Suprapubic skin (tissue), 4 donors: ENCODE data around the gene GALNT9. TPM values are rescaled to one million over a fixed set of nuclear protein-coding genes. Genes with fewer than 3 reads are reported as not detected.

Experiments
- DNase-seq, 2 donors: peaks; one replicate each; pipeline ENCODE4 v3.0.0-alpha.2; 2019; ENCODE audit warnings: low spot score in 2 of 2
- H3K27ac ChIP-seq: fragments of 200-600 bp; sonication (generic); one replicate; pipeline ENCODE4 v1.5.1; 2019
- H3K27me3 ChIP-seq: fragments of 200-600 bp; sonication (generic); one replicate; pipeline ENCODE4 v1.5.1; 2019
- H3K36me3 ChIP-seq: fragments of 200-600 bp; sonication (generic); one replicate; pipeline ENCODE4 v1.5.1; 2019
- H3K4me1 ChIP-seq: fragments of 200-600 bp; sonication (generic); one replicate; pipeline ENCODE4 v1.5.1; 2019
- H3K4me3 ChIP-seq: fragments of 200-600 bp; sonication (generic); one replicate; pipeline ENCODE4 v1.5.1; 2019; ENCODE audit warnings: mild to moderate bottlenecking
- H3K9me3 ChIP-seq: fragments of 200-600 bp; sonication (generic); one replicate; pipeline ENCODE4 v1.5.1; 2019
- EP300 ChIP-seq: sonication (generic); formaldehyde crosslinking; IDR thresholded peaks from one replicate; pipeline ENCODE4 v1.6.1; 2017; ENCODE audit warnings: antibody characterized with exemption
- POLR2A ChIP-seq, 2 donors: fragments of 450-650 bp; IDR thresholded peaks; one replicate each; pipeline ENCODE4 v1.6.1; 2017; ENCODE audit warnings: antibody characterized with exemption in 2 of 2, mild to moderate bottlenecking in 2 of 2, moderate library complexity in 2 of 2
- POLR2AphosphoS5 ChIP-seq, 3 donors: sonication (generic); formaldehyde crosslinking; IDR thresholded peaks; one replicate each; pipeline ENCODE4 v1.6.1; 2017; ENCODE audit warnings: antibody characterized with exemption in 3 of 3
- WGBS: methylation state at CpG from one replicate; pipeline ENCODE4 v1.1.5; 2018; 5-methylcytosine and 5-hydroxymethylcytosine counted together
- total RNA-seq, 4 donors: library from RNA; depleted of rRNA; stranded (reverse); fragments of >200 nt; gene quantifications; one replicate each; pipeline ENCODE4 v1.1.0, GENCODE V29; 2016
- TF ChIP-seq, protein P1 (sequence below), 2 donors: fragments of 200-600 bp in 1 of 2; fragments of 450-650 bp in 1 of 2; sonication (generic) in 1 of 2; IDR thresholded peaks; one replicate each; pipeline ENCODE4 v1.5.1; 2016 to 2019; ENCODE audit warnings: antibody characterized with exemption in 2 of 2, mild to moderate bottlenecking in 1 of 2, moderate library complexity in 1 of 2

Gene GALNT9
- total RNA-seq, 4 donors from 2014 or later: not detected

DNA sequence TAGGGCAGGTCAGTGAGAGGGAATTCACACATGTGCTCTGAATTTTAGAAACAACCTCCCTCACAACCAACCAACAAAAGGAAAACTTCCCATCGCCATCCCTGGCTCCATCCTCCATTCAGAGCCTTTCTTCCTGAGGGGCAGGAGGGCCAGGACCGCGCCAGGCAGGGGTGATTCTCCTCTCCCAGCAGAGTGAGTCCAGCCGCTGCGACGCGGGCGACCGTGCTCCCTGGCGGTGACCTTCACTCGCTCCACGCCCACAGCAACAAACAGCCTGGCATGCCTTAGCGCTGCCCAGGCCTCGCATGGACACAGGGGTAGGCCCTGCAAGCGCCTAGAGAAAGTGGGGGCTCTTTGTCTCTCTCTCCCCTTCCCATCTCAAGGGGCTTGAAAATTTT, 3.7 kb downstream of the GALNT9 start:
- TF ChIP-seq POLR2AphosphoS5 (IDR thresholded peaks at IDR 0.05): no peak
- TF ChIP-seq POLR2A (IDR thresholded peaks at IDR 0.05): no peak
- no peak for TF ChIP-seq EP300
- TF ChIP-seq, protein P1, sequence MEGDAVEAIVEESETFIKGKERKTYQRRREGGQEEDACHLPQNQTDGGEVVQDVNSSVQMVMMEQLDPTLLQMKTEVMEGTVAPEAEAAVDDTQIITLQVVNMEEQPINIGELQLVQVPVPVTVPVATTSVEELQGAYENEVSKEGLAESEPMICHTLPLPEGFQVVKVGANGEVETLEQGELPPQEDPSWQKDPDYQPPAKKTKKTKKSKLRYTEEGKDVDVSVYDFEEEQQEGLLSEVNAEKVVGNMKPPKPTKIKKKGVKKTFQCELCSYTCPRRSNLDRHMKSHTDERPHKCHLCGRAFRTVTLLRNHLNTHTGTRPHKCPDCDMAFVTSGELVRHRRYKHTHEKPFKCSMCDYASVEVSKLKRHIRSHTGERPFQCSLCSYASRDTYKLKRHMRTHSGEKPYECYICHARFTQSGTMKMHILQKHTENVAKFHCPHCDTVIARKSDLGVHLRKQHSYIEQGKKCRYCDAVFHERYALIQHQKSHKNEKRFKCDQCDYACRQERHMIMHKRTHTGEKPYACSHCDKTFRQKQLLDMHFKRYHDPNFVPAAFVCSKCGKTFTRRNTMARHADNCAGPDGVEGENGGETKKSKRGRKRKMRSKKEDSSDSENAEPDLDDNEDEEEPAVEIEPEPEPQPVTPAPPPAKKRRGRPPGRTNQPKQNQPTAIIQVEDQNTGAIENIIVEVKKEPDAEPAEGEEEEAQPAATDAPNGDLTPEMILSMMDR (IDR thresholded peaks at IDR 0.05): no peak
- Histone ChIP-seq H3K4me1 (peaks cover 32% of the 10 kb centered on the region), H3K27me3 (peaks cover 100% of the 10 kb centered on the region), H3K9me3 (no peaks in the 10 kb centered on the region), H3K4me3 (no peak overlapping the region), H3K36me3 (no peaks in the 10 kb centered on the region), H3K27ac (no peak overlapping the region)
- DNase-seq: no peak
- WGBS: 89% methylated on average over 15 of the region's 15 CpGs

DNA sequence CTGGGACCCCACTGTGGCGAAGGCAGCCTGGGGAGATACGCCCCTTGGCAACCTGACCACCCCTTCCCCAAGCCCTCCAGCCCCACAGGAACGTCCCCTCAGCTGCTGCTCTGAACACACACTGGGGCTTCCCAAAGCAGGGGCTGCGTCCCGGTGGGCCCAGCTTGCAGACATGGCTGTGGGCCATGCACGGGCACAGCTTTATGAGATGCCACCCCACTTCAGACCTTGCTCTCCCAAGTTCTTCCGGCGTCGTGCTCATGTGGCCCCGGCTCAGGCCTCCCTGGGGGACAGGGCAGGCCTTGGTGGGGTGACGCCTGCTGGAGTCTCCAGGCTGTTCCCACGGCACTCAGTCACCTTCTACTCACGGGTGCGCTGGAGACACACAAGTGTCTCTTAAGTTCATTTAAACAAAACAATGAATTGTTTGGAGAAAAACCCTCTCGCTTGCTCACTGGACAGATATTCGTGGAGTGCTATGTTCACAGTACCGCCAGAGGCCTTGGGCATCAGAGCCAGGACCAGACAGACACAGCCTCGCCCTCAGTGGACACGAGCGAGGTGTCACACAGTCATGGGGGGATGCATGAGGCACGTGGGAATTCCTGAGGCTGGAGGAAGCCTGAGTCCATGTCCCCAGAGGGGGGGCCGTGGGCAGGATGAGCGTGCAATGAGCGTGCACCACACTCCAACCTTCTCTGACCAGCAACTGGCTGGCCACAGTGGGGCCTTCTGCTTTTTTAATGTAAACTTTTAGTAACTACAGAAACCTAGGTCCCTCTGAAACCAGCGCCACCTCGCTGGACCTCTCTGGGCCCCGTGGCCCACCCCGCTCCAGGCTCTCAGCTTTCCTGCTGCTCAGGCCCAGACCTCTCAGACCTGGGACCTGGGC, 4.3 kb downstream of the GALNT9 start:
- Histone ChIP-seq H3K4me3 (no peak overlapping the region), H3K9me3 (no peaks in the 10 kb centered on the region), H3K36me3 (no peaks in the 10 kb centered on the region), H3K27me3 (peaks cover 100% of the 10 kb centered on the region), H3K4me1 (peaks cover 32% of the 10 kb centered on the region), H3K27ac (no peak overlapping the region)
- TF ChIP-seq EP300 (no peak), POLR2A (IDR thresholded peaks at IDR 0.05) (no peak), POLR2AphosphoS5 (IDR thresholded peaks at IDR 0.05) (no peak)
- TF ChIP-seq, protein P1 (IDR thresholded peaks at IDR 0.05): no peak
- 93% methylated on average over 20 of the region's 28 CpGs for WGBS
- DNase-seq: no peak

DNA sequence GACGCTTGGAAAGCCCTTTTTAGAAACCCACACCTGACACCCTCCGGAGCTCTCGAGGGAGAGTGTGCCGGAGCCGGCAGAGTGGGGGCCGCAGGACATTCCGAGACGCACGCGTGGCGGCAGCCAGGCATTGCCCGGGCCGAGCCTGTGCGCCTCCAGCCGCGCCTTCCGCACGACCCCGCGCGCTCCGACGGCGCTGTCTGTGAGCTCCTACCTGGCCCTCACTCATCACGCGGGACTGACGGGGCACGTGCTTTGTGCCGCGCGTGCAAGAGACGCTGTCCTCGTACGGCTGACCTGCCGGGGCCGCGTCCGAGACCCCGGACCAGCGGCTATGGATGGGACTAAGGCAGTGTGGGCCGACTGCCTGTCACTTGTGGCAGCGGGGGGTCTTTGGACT, 5.2 kb downstream of the GALNT9 start:
- Histone ChIP-seq H3K36me3 (no peaks in the 10 kb centered on the region), H3K4me1 (peaks cover 28% of the 10 kb centered on the region), H3K9me3 (no peaks in the 10 kb centered on the region), H3K27ac (no peak overlapping the region), H3K4me3 (no peak overlapping the region), H3K27me3 (peaks cover 97% of the 10 kb centered on the region)
- TF ChIP-seq EP300: no peak
- TF ChIP-seq POLR2AphosphoS5 (IDR thresholded peaks at IDR 0.05): no peak
- TF ChIP-seq POLR2A (IDR thresholded peaks at IDR 0.05): no peak
- TF ChIP-seq, protein P1 (IDR thresholded peaks at IDR 0.05): no peak
- no peak for DNase-seq
- 90% methylated on average over 36 of the region's 42 CpGs for WGBS

DNA sequence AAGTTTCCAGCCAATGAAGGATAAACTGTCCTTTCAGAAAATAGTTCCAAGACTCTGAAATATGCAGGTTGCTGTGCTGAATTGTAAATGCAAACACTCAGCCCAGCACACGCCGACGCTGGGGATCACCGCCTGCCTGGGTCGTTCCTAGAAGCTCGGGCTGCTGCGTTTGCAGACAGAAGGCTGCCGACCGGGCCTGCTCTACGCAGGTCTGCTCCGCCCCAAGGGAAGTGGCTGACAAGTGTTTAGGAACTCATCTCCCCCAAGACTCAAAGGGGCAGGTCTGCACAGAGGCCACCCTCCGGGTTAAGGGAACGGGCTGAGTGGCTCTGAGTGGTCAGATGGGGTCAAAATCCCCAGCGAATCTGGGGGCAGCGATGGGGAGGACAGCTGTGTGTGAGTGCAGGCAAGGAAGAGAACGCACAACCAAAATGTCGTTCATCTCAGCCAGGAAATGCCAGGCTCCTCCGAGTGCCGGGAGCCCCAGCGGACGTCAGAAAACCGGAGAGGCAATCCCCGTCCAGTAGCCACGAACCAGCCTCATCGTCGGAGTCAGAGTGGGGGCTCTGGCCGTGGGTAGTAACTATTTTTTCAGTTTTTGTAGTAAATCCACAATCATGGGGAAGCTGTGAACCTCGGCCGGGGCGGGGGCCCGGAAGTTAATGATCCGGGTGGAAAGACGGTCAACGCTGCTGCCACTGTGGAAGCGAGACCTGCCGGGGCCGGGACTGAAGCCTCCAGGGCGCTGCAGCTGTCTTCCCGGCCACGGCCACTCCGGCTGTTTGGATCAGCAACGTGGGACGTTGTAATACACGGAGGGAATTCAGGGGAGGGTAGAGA, 6.0 kb downstream of the GALNT9 start:
- no peaks in the 10 kb centered on the region for H3K9me3 ChIP-seq
- H3K4me3 ChIP-seq: no peak overlapping the region
- no peak for TF ChIP-seq EP300
- no peak for TF ChIP-seq POLR2A (IDR thresholded peaks at IDR 0.05)
- TF ChIP-seq, protein P1 (IDR thresholded peaks at IDR 0.05): no peak
- TF ChIP-seq POLR2AphosphoS5 (IDR thresholded peaks at IDR 0.05): no peak
- H3K36me3 ChIP-seq: no peaks in the 10 kb centered on the region
- 48% methylated on average over 37 of the region's 44 CpGs for WGBS
- no peak for DNase-seq
- H3K27me3 ChIP-seq: peaks cover 94% of the 10 kb centered on the region
- peaks cover 20% of the 10 kb centered on the region for H3K4me1 ChIP-seq
- H3K27ac ChIP-seq: no peak overlapping the region
